ENCODE measurements around the gene PLGRKT. TPM values are rescaled to one million over a fixed set of nuclear protein-coding genes. Genes with fewer than 3 reads are reported as not detected.

Gene PLGRKT
- total and polyA plus RNA-seq, 4 donors: 11.7 to 28.4 (median 22.2) TPM

DNA sequence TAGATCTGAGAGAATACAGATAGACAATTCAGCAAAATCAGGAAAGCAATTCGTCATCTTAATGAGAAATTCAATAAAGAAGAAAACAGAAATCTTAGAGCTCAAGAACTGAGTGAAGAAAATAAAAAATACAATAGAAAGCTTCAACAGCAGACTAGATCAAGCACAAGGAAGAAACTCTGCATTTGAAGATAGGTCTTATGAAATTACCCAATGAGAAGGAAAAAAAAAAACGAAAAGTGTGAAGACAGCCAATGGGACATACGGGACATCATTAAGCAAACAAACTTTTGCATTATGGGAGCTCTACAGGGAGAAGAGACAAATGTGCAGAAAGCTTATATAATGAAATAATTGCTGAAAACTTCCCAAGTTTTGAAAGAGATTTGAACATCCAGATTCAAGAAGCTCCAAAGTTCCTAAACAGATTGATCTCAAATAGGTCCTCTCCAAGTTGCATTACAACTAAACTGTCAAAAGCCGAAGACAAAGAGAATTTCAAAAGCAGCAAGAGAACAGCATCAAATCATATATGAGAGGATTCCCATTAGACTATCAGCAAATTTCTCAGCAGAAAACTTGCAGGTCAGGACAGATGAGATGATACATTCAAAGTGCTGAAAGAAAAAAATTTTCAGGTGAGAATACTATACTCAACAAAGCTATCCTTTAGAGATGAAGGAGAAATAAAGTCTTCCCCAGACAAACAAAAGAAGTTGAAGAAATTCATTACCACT lies 122.4 kb downstream of the PLGRKT start:
- ATAC-seq (ENCODE audit: insufficient read depth, low FRiP score) (no peak), DNase-seq (no peak)
- no peak overlapping the region for H3K9ac ChIP-seq (ENCODE audit: insufficient read depth in 1 of 2, low read length in 2 of 2)
- TF ChIP-seq, protein P1, sequence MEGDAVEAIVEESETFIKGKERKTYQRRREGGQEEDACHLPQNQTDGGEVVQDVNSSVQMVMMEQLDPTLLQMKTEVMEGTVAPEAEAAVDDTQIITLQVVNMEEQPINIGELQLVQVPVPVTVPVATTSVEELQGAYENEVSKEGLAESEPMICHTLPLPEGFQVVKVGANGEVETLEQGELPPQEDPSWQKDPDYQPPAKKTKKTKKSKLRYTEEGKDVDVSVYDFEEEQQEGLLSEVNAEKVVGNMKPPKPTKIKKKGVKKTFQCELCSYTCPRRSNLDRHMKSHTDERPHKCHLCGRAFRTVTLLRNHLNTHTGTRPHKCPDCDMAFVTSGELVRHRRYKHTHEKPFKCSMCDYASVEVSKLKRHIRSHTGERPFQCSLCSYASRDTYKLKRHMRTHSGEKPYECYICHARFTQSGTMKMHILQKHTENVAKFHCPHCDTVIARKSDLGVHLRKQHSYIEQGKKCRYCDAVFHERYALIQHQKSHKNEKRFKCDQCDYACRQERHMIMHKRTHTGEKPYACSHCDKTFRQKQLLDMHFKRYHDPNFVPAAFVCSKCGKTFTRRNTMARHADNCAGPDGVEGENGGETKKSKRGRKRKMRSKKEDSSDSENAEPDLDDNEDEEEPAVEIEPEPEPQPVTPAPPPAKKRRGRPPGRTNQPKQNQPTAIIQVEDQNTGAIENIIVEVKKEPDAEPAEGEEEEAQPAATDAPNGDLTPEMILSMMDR (IDR thresholded peaks at IDR 0.05; ENCODE audit: control extremely low read depth, extremely low read depth): no peak
- no peak overlapping the region for H3K4me3 ChIP-seq
- H3K27me3 ChIP-seq (ENCODE audit: control insufficient read depth in 3 of 3, insufficient read depth in 3 of 3, low read length in 2 of 3): no peaks in the 10 kb centered on the region
- H3K9me3 ChIP-seq (ENCODE audit: control insufficient read depth in 4 of 4, insufficient read depth in 3 of 4, low read length in 3 of 4): peaks cover 0 to 7% (median 2%) of the 10 kb centered on the region in 4 donors
- no peaks in the 10 kb centered on the region for H3K36me3 ChIP-seq (ENCODE audit: control insufficient read depth in 4 of 4, insufficient read depth in 4 of 4, low read length in 4 of 4)
- WGBS, 2 donors: 58 to 68% methylated on average over 4 of the region's 4 CpGs
- H3K4me1 ChIP-seq (ENCODE audit: control insufficient read depth in 5 of 5, insufficient read depth in 5 of 5, low read length in 5 of 5): no peaks in the 10 kb centered on the region
- no peak overlapping the region for H3K27ac ChIP-seq (ENCODE audit: low read depth in 1 of 2, low read length in 1 of 2)

DNA sequence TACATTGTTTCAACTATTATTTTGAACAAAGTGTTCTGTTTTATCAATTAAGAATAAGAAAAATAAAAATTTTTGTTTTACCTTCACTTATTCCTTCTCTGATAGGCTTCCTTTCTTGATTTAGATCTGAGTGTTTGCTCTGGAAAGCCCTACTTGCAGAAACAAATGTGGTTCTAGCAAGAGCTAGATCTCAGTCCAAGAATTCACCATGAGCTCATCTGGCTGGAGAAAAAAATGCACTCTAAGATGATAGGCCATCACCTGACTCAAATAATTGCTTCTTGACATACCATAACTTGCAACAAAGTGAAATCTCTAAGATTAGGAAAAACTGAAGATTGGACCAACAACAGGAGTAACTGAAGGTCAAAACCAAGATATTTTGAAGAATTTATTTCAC lies 126.9 kb downstream of the PLGRKT start:
- Histone ChIP-seq H3K4me3 (no peak overlapping the region), H3K27me3 (ENCODE audit: control insufficient read depth in 3 of 3, insufficient read depth in 3 of 3, low read length in 2 of 3) (no peaks in the 10 kb centered on the region), H3K36me3 (ENCODE audit: control insufficient read depth in 4 of 4, insufficient read depth in 4 of 4, low read length in 4 of 4) (no peaks in the 10 kb centered on the region), H3K27ac (ENCODE audit: low read depth in 1 of 2, low read length in 1 of 2) (no peak overlapping the region), H3K9me3 (ENCODE audit: control insufficient read depth in 4 of 4, insufficient read depth in 3 of 4, low read length in 3 of 4) (peaks cover 0 to 7% (median 2%) of the 10 kb centered on the region in 4 donors), H3K4me1 (ENCODE audit: control insufficient read depth in 5 of 5, insufficient read depth in 5 of 5, low read length in 5 of 5) (no peaks in the 10 kb centered on the region), H3K9ac (ENCODE audit: insufficient read depth in 1 of 2, low read length in 2 of 2) (no peak overlapping the region)
- ATAC-seq (ENCODE audit: insufficient read depth, low FRiP score): no peak
- TF ChIP-seq, protein P1 (IDR thresholded peaks at IDR 0.05; ENCODE audit: control extremely low read depth, extremely low read depth): no peak
- DNase-seq: no peak

Small RNA genes within 50 kb of the gene (small RNA-seq; reads per million reads assigned to genes)
- gene AL135786.1 (ENCODE audit: low replicate concordance): not detected
- gene HMGN2P31 (ENCODE audit: low replicate concordance): not detected

Other genes with a start within 250 kb of the PLGRKT start
- not detected for gene INSL4, start 206.5 kb downstream of the PLGRKT start, total RNA-seq
- not detected for gene INSL4, start 206.5 kb downstream of the PLGRKT start, polyA plus RNA-seq
- gene RLN2, start 133.2 kb downstream of the PLGRKT start, total RNA-seq: under 1 TPM in 1 of 2 donors, not detected in 1; 0.49 TPM
- gene RLN2, start 133.2 kb downstream of the PLGRKT start, polyA plus RNA-seq: under 1 TPM; 0.83 to 0.98 TPM
- under 1 TPM in 1 of 2 donors, not detected in 1; 0.48 TPM for gene RLN1, start 98.0 kb downstream of the PLGRKT start, total RNA-seq
- under 1 TPM; 0.11 to 0.22 TPM for gene RLN1, start 98.0 kb downstream of the PLGRKT start, polyA plus RNA-seq
- gene CD274, start 12.6 kb upstream of the PLGRKT start, total RNA-seq: 10 to 100 TPM in 1 of 2 donors, 1 to 10 TPM in 1; 5.9 to 13.2 TPM
- 10 to 100 TPM in 1 of 2 donors, 1 to 10 TPM in 1; 4.1 to 30.7 TPM for gene CD274, start 12.6 kb upstream of the PLGRKT start, polyA plus RNA-seq
- gene PDCD1LG2, start 72.6 kb upstream of the PLGRKT start, total RNA-seq: 1 to 10 TPM; 1.8 to 6.7 TPM
- 1 to 10 TPM in 1 of 2 donors, under 1 TPM in 1; 0.87 to 4.3 TPM for gene PDCD1LG2, start 72.6 kb upstream of the PLGRKT start, polyA plus RNA-seq
- 10 to 100 TPM; 19.4 to 46.0 TPM for gene RIC1, start 191.2 kb upstream of the PLGRKT start, total RNA-seq
- 1 to 10 TPM; 3.5 to 9.5 TPM for gene RIC1, start 191.2 kb upstream of the PLGRKT start, polyA plus RNA-seq